Pancreas (tissue), 10 donors: ENCODE measurements around the gene MYOM3. TPM values are rescaled to one million over a fixed set of nuclear protein-coding genes. Genes with fewer than 3 reads are reported as not detected.

Experiments
- ATAC-seq, 4 donors: fragments of 200-7000 bp; cut with Tn5 transposase; one replicate each; pipeline versions ENCODE4 v1.8.0 to v1.9.1; 2020; ENCODE audit warnings: mild to moderate bottlenecking in 4 of 4, moderate library complexity in 4 of 4
- DNase-seq, 6 donors: peaks; one replicate each; pipeline ENCODE4 v3.0.0-alpha.2; 2020
- FAIRE-seq: peaks from 2 replicates; lab custom pipeline; 2012; peaks lifted over from hg19 to GRCh38; lab: Jason Lieb, UNC
- H3K27ac ChIP-seq, 4 donors: fragments of 200-600 bp; sonication (generic); 1 replicate in 3 of 4; 2 replicates in 1 of 4; pipeline versions ENCODE4 v1.5.0 to v1.8.0; 2020
- H3K27me3 ChIP-seq, 4 donors: fragments of 200-600 bp; one replicate each; pipeline ENCODE4 v1.8.0; 2021
- H3K36me3 ChIP-seq, 3 donors: fragments of 200-600 bp; sonication (generic) in 1 of 3; one replicate each; pipeline versions ENCODE4 v1.5.0 to v1.8.0; 2020 to 2021
- H3K4me1 ChIP-seq, 3 donors: fragments of 200-600 bp; one replicate each; pipeline ENCODE4 v1.8.0; 2021
- H3K4me3 ChIP-seq, 4 donors: fragments of 200-600 bp; sonication (generic) in 2 of 4; one replicate each; pipeline versions ENCODE4 v1.5.0 to v1.8.0; 2020 to 2021
- H3K9me3 ChIP-seq, 4 donors: fragments of 200-600 bp; one replicate each; pipeline ENCODE4 v1.8.0; 2021
- CTCF ChIP-seq, 4 donors: fragments of 200-600 bp; sonication (generic) in 3 of 4; IDR thresholded peaks; one replicate each; pipeline versions ENCODE4 v1.5.0 to v1.8.0; 2021; ENCODE audit warnings: antibody characterized with exemption in 4 of 4
- WGBS, 2 donors: extraction: QIAGEN DNeasy Blood & Tissue Kit; methylation state at CpG; one replicate each; pipeline ENCODE4 v1.1.7; 2013; 5-methylcytosine and 5-hydroxymethylcytosine counted together
- intact Hi-C, 3 donors: fragments of 100-400 bp; cut with DNase I; formaldehyde crosslinking; loops; one replicate each; pipeline versions ENCODE4 v1.11.1 to v1.14.2; 2022
- polyA plus RNA-seq, 2 donors: library from polyadenylated mRNA; stranded (reverse); fragments of 200-250 nt; gene quantifications; one replicate each; pipeline ENCODE4 v1.2.3, GENCODE V29; 2013
- total RNA-seq, 6 donors: library from RNA; stranded (reverse); fragmentation: NEBNext Ultra II Directional in 4 of 6; extraction: Animal tissue kit (Norgen Biotek cat#: 25700) in 4 of 6; gene quantifications; one replicate each; pipeline versions ENCODE4 v1.2.1 to v1.2.4, GENCODE V29; 2021 to 2023
- donor health status: healthy with polysubstance abuse.
- donor health status: DM: no; HTN: no; CAD: no; lungs with moderate emphysema.
- donor health status: DM: no; HTN: no; CAD: no.
- donor health status: control.
- donor health status: control.
- donor health status: Bipolar disorder and iron deficiency.
- donor health status: DM: yes; HTN: yes; CAD: no.
- donor health status: DM: no; HTN: no; CAD: no.
- donor health status: DM: no; HTN: no; CAD: no.
- donor health status: DM: yes; HTN: yes; CAD: no.

The MYOM3 gene
- total and polyA plus RNA-seq, 8 donors: 0.38 to 1.7 (median 0.79) TPM

DNA sequence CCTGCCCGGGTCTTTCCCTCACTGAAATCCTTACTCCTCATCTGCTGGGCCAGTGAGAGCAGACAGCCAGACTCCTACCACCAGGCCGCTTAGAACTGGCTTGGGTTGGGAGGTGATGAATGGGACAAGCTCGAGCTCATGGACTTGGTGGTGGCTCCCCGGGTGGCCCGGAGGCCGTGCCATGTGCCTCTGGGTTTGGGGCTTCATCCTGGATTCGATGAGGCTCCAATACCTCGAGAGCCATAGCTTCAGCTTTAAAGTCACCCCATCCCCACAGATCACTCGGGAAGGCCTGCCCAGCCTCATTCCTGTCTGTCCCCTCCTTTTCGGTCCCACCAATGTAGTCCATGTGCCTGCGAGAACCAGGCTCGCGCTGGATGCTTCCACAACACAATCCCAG, 51.5 kb downstream of the MYOM3 start:
- FAIRE-seq: no peak
- WGBS, 2 donors: 86 to 87% methylated on average over 13 of the region's 13 CpGs
- TF ChIP-seq CTCF (IDR thresholded peaks at IDR 0.05): no peak

GRCh38 chr1:24058671-24059455, 53.1 kb downstream of the MYOM3 start:
- 90 to 95% methylated on average over 14 of the region's 14 CpGs for WGBS, 2 donors
- no peak overlapping the region for H3K27ac ChIP-seq
- no peak for TF ChIP-seq CTCF (IDR thresholded peaks at IDR 0.05)
- DNase-seq (no peak), ATAC-seq (no peak), FAIRE-seq (no peak)
- H3K9me3 ChIP-seq: no peaks in the 10 kb centered on the region
- no peaks in the 10 kb centered on the region for H3K4me1 ChIP-seq
- H3K36me3 ChIP-seq: no peaks in the 10 kb centered on the region
- intact Hi-C loops: no loop called here
- no peak overlapping the region for H3K4me3 ChIP-seq
- H3K27me3 ChIP-seq: no peaks in the 10 kb centered on the region

More for the DNA sequence above, 51.5 kb downstream of the MYOM3 start:
- H3K36me3 ChIP-seq: no peaks in the 10 kb centered on the region
- DNase-seq: no peak
- no peak overlapping the region for H3K4me3 ChIP-seq
- intact Hi-C loops: loop anchor here in 1 of 3 donors (10.0 kb wide), 1 partner anchor 324 kb away; no protein-coding TSS in a partner anchor
- ATAC-seq: no peak
- H3K27me3 ChIP-seq: no peaks in the 10 kb centered on the region
- no peaks in the 10 kb centered on the region for H3K9me3 ChIP-seq
- no peak overlapping the region for H3K27ac ChIP-seq
- H3K4me1 ChIP-seq: no peaks in the 10 kb centered on the region

DNA sequence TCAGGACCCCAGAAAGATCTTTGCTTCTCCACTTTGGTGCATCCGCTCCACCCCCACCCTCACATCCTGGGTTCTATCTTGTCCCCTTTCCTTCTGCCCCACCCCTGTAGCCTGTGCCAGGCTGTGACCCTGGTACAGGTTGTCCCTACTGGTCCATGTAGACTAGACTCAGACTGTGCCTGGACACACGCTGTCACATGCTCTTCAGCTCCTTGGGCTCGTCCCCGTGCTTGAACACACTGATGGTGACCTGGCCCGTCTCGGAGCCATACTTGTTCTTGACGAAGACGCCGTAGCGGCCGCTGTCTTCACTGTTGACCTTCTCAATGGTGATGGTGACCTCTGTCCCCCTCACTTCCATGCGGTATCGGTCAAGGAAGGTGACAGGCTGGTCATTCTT, 54.8 kb downstream of the MYOM3 start:
- H3K4me3 ChIP-seq: no peak overlapping the region
- no peaks in the 10 kb centered on the region for H3K27me3 ChIP-seq
- ATAC-seq (no peak), DNase-seq (no peak), FAIRE-seq (no peak)
- intact Hi-C loops: no loop called here
- H3K36me3 ChIP-seq: no peaks in the 10 kb centered on the region
- H3K9me3 ChIP-seq: no peaks in the 10 kb centered on the region
- no peaks in the 10 kb centered on the region for H3K4me1 ChIP-seq
- WGBS, 2 donors: 91 to 95% methylated on average over 13 of the region's 13 CpGs
- no peak for TF ChIP-seq CTCF (IDR thresholded peaks at IDR 0.05)
- no peak overlapping the region for H3K27ac ChIP-seq

GRCh38 chr1:24055681-24056080, 56.3 kb downstream of the MYOM3 start:
- DNase-seq (no peak), FAIRE-seq (no peak), ATAC-seq (no peak)
- H3K36me3 ChIP-seq: no peaks in the 10 kb centered on the region
- H3K27ac ChIP-seq: no peak overlapping the region
- intact Hi-C loops: no loop called here
- 74 to 81% methylated on average over 8 of the region's 8 CpGs for WGBS, 2 donors
- TF ChIP-seq CTCF (IDR thresholded peaks at IDR 0.05): no peak
- H3K27me3 ChIP-seq: no peaks in the 10 kb centered on the region
- no peaks in the 10 kb centered on the region for H3K4me1 ChIP-seq
- H3K9me3 ChIP-seq: no peaks in the 10 kb centered on the region
- H3K4me3 ChIP-seq: no peak overlapping the region

- FAIRE-seq (no peak), ATAC-seq (no peak), DNase-seq (no peak)
- 72 to 83% methylated on average over 6 of the region's 6 CpGs for WGBS, 2 donors
- Histone ChIP-seq H3K4me3 (no peak overlapping the region), H3K9me3 (no peaks in the 10 kb centered on the region), H3K4me1 (no peaks in the 10 kb centered on the region), H3K27ac (no peak overlapping the region), H3K27me3 (no peaks in the 10 kb centered on the region), H3K36me3 (no peaks in the 10 kb centered on the region)
- intact Hi-C loops: no loop called here
- no peak for TF ChIP-seq CTCF (IDR thresholded peaks at IDR 0.05)
These were observed 59.7 kb downstream of the MYOM3 start for GRCh38 chr1:24052220-24052619.
